HL-60 (cell line): ENCODE results near the gene MYO5B.

Experiments
- CTCF ChIP-seq: IDR thresholded peaks from one replicate; pipeline ENCODE4 v1.5.1; 2011; ENCODE audit warnings: low read length, control low read depth, inconsistent platforms; ENCODE audit not compliant: insufficient read depth
- GABPA ChIP-seq: IDR thresholded peaks from 2 replicates; pipeline ENCODE4 v1.6.1; 2012; ENCODE audit warnings: low read depth
- POLR2AphosphoS5 ChIP-seq: IDR thresholded peaks from 2 replicates; pipeline ENCODE4 v1.6.1; 2012; ENCODE audit warnings: low read depth
- REST ChIP-seq: IDR thresholded peaks from 2 replicates; pipeline ENCODE4 v1.6.1; 2012; ENCODE audit warnings: low read depth; ENCODE audit not compliant: insufficient replicate concordance
- SPI1 ChIP-seq: IDR thresholded peaks from 2 replicates; pipeline ENCODE4 v1.6.1; 2012; ENCODE audit warnings: low read depth, mild to moderate bottlenecking, borderline replicate concordance

GRCh38 chr18:50179465-50179864 lies 15.5 kb downstream of the MYO5B start:
- no peak for TF ChIP-seq POLR2AphosphoS5
- TF ChIP-seq REST, result no peak
- no peak for TF ChIP-seq CTCF
- no peak for TF ChIP-seq SPI1
- TF ChIP-seq GABPA, result no peak
